GM21786 (cell line): ENCODE measurements around the gene ORC6.
A peak's percentile ranks its signal among the peaks of the same experiment; 100 is the strongest.

Experiments
- ATAC-seq: cut with Tn5 transposase; IDR thresholded peaks from one replicate; pipeline ENCODE4 v1.9.1; 2021; ENCODE audit not compliant: unreplicated experiment

The ORC6 gene

GRCh38 chr16:46730801-46731690 lies 41.6 kb downstream of the ORC6 start:
- no peak for ATAC-seq

- no peak for ATAC-seq
Observed at GRCh38 chr16:46731691-46732555, 42.5 kb downstream of the ORC6 start.

- ATAC-seq: no peak
Observed at GRCh38 chr16:46732561-46732960, 43.1 kb downstream of the ORC6 start.

- no peak for ATAC-seq
Observed at GRCh38 chr16:46733319-46733830, 43.9 kb downstream of the ORC6 start.

- ATAC-seq: no peak
Observed at GRCh38 chr16:46736695-46737094, 47.2 kb downstream of the ORC6 start.

- ATAC-seq: no peak
Observed at GRCh38 chr16:46737621-46738214, 48.3 kb downstream of the ORC6 start.

GRCh38 chr16:46739934-46740333 lies 50.5 kb downstream of the ORC6 start:
- ATAC-seq: no peak

- ATAC-seq: peak; percentile 73
Observed at GRCh38 chr16:46743232-46743719, 53.8 kb downstream of the ORC6 start.

- no peak for ATAC-seq
Observed at GRCh38 chr16:46745617-46746016, 56.2 kb downstream of the ORC6 start.

GRCh38 chr16:46746821-46747776 lies 57.6 kb downstream of the ORC6 start:
- no peak for ATAC-seq
